Left ventricle myocardium inferior (tissue), 1 donor: ENCODE results near the gene DUOX1. TPM values are rescaled to one million over a fixed set of nuclear protein-coding genes. Genes with fewer than 3 reads are reported as not detected.

Source experiments
- DNase-seq: peaks from one replicate; pipeline ENCODE4 v3.0.0-alpha.2; 2020
- H3K27ac ChIP-seq: fragments of 200-600 bp; replicated peaks from 2 replicates; pipeline ENCODE4 v1.8.0; 2021
- H3K27me3 ChIP-seq: fragments of 200-600 bp; 2 replicates; pipeline ENCODE4 v1.8.0; 2021; ENCODE audit warnings: low read depth
- H3K36me3 ChIP-seq: fragments of 200-600 bp; 2 replicates; pipeline ENCODE4 v1.8.0; 2021
- H3K4me1 ChIP-seq: fragments of 200-600 bp; 2 replicates; pipeline ENCODE4 v1.8.0; 2021
- H3K4me3 ChIP-seq: fragments of 200-600 bp; 2 replicates; pipeline ENCODE4 v1.8.0; 2021; ENCODE audit warnings: mild to moderate bottlenecking, moderate library complexity
- H3K9me3 ChIP-seq: fragments of 200-600 bp; replicated peaks from 2 replicates; pipeline ENCODE4 v1.8.0; 2021
- intact Hi-C: fragments of 100-400 bp; cut with micrococcal nuclease; formaldehyde crosslinking; loops from one replicate; pipeline ENCODE4 v1.11.0; 2022
- total RNA-seq: library from RNA; stranded (reverse); fragmentation: NEBNext Ultra II Directional; extraction: Animal tissue kit (Norgen Biotek cat#: 25700); gene quantifications from one replicate; pipeline ENCODE4 v1.2.1, GENCODE V29; 2021
- TF ChIP-seq, protein P1 (sequence below): fragments of 200-600 bp; IDR thresholded peaks from 2 replicates; pipeline ENCODE4 v1.8.0; 2021; ENCODE audit warnings: antibody characterized with exemption, mild to moderate bottlenecking, borderline replicate concordance
- donor health status: DM: no; HTN: yes; CAD: no; lungs with severe emphysema.

DUOX1 gene
- total RNA-seq, 1 donor from 2014 or later = 0.80 TPM

DNA sequence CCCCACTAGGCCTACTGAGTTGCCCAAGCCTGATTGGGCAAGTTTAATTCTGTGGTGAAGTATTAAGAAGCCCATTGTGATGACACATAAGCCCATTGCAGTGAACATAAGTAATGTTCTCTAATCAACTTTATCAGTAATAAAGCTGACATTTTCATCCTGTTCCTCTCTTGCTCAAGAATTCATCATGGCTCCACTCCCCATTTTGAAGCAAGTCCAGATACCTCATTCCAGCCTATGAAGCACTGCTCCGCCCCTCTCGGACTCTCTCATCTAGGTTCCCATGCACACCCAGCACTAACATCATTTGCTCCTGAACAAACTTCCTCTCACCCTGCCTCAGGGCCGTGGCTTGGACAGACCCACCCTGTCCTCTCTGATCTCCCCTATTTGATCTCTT lies 47.5 kb downstream of the DUOX1 start:
- Histone ChIP-seq H3K4me1 (peaks cover 5% of the 10 kb centered on the region), H3K27ac (no peak overlapping the region), H3K9me3 (no peaks in the 10 kb centered on the region), H3K27me3 (no peaks in the 10 kb centered on the region), H3K36me3 (peaks cover 5% of the 10 kb centered on the region), H3K4me3 (no peak overlapping the region)
- TF ChIP-seq, protein P1, sequence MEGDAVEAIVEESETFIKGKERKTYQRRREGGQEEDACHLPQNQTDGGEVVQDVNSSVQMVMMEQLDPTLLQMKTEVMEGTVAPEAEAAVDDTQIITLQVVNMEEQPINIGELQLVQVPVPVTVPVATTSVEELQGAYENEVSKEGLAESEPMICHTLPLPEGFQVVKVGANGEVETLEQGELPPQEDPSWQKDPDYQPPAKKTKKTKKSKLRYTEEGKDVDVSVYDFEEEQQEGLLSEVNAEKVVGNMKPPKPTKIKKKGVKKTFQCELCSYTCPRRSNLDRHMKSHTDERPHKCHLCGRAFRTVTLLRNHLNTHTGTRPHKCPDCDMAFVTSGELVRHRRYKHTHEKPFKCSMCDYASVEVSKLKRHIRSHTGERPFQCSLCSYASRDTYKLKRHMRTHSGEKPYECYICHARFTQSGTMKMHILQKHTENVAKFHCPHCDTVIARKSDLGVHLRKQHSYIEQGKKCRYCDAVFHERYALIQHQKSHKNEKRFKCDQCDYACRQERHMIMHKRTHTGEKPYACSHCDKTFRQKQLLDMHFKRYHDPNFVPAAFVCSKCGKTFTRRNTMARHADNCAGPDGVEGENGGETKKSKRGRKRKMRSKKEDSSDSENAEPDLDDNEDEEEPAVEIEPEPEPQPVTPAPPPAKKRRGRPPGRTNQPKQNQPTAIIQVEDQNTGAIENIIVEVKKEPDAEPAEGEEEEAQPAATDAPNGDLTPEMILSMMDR = no peak
- intact Hi-C loops = no loop called here
- DNase-seq = no peak

DNA sequence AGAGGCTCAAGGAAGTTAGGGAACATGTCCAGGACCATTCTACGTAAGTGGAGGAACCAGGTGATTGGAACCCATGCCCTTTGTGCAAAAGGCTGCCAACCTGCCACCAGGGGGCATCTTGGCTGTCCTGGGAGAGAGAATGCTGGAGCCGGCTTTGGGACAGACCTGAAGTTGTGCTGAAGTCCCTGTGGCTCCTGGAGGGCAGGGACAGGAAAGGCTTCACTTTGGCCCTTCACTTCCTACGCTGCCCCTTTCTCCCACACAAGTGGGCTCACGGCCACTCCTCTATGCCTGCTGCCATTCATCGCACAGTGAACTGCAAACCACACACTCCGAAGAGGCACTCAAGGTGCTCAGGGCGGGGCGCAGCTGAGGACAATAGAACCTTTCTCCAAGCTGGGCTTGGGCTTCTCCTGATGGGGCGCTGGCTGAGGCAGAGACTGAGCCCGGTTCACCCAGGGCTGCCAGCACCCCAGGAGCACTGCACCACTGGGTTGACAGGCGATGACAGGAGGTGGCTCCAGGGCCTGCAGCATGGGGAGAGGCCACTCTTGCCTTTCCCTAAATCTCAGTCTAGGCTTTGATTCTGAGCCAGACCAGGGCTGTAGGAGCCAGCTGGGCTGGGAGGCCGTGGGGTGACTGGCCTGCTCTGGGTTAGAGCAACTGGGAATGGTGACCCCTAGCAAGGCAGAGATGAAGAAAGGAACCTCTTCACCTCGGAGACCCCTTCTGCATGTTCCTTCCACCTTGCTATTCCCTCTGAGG lies 49.6 kb downstream of the DUOX1 start:
- TF ChIP-seq, protein P1 = peak; percentile 53
- intact Hi-C loops = no loop called here

DNA sequence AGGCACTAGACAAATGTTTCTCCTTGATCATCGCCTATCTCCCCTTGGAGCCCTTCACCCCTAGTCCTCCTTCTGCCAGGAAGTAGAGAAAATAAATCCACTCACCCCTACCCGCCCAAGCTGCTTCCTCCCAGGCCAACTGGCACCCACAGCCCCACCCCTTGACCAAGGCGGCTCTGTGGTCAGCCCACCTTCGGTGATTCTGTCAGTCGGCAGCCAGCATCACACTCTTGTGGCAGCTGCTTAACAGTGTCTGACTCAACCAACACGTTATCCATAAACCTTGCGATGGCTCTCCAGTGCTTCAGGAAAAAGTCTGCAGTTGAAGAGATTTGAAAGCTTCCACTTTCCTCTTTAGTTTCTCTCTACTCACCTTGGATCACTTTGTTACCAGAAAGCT lies 50.4 kb downstream of the DUOX1 start:
- Histone ChIP-seq H3K4me1 (peaks cover 5% of the 10 kb centered on the region), H3K27ac (no peak overlapping the region), H3K36me3 (peaks cover 3% of the 10 kb centered on the region), H3K9me3 (no peaks in the 10 kb centered on the region), H3K4me3 (no peak overlapping the region), H3K27me3 (no peaks in the 10 kb centered on the region)
- intact Hi-C loops = no loop called here
- TF ChIP-seq, protein P1 = no peak
- no peak for DNase-seq

More for the DNA sequence above, 49.6 kb downstream of the DUOX1 start:
- Histone ChIP-seq H3K36me3 (peaks cover 5% of the 10 kb centered on the region), H3K4me3 (no peak overlapping the region), H3K27ac (no peak overlapping the region), H3K4me1 (peaks cover 5% of the 10 kb centered on the region), H3K9me3 (no peaks in the 10 kb centered on the region), H3K27me3 (no peaks in the 10 kb centered on the region)
- no peak for DNase-seq

DNA sequence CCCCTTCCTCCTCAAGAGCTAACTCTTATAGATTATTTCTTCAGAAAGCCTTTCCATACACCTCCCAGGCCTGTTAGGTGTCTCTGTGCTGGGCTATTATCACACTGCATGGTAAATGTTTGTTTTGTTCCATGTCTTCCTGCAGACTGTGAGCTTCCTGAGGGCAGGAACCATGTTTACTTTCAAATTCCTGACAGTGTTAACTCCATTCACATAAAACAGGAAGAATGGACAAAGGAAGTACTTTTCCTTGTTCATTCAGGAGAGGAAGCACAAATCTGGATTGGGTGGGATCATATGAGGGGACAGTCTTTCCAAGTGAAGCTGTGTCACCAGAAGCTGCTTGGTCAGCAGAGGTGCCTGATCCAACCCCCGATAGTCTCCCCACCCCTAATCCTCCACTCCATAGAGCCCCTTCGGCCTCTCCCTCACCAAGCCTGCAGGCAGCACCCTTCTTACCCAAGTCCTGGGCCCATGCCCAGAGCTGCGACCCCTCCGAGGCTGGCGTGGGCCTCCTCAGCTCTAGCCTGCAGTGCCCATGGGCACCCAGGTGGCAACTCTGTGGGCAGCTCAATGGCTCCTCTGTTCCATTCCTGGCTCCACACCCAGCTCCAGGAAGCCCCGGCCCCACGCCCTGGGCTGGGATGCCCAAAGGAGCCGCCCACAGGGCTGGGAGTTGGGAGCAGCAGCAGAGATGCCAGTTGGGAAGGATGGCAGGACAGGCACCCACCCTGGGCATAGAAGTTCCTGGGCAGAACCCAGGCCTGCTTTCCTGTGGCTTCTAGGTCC lies 51.0 kb downstream of the DUOX1 start:
- intact Hi-C loops = no loop called here
- no peaks in the 10 kb centered on the region for H3K27me3 ChIP-seq
- no peaks in the 10 kb centered on the region for H3K9me3 ChIP-seq
- peaks cover 5% of the 10 kb centered on the region for H3K4me1 ChIP-seq
- no peak overlapping the region for H3K27ac ChIP-seq
- DNase-seq = no peak
- H3K36me3 ChIP-seq = no peaks in the 10 kb centered on the region
- H3K4me3 ChIP-seq = no peak overlapping the region
- TF ChIP-seq, protein P1 = no peak

DNA sequence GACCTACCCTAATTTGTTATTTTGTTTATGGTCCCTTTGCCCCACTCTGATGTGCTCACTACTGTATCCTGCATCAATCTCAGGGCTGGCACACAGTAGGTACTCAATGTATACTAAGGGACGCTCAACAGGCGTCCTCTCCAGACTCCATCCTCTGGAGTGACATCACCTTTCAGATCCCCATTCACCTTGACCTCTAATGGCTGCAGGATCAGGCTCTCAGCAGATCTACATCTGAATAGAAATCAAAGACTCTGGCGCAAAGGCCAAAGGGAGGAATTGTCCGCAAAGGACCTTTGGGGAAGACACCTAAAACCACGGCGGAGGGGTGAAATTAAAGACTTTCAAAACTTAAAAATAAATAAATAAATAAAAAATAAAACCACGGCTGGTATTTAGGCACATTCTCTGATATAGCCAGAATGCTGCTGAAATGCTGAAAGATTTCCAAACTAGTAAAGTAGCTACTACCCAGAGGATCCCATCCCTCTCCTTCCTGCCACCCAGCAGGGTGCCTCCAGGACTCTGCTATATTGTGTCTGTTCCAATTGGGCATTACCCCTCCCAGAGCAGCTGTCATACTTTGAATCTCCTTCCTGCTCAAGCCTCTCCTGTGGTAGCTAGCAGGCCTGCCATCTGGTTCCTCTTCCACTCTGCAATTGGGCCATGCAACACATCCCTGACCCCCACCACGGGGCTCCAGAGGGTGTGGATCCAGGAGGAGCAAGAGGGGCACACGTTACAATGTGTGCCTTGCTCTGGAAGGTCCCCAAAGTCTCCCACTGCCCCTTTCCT lies 51.9 kb downstream of the DUOX1 start:
- intact Hi-C loops = no loop called here
- Histone ChIP-seq H3K4me3 (no peak overlapping the region), H3K36me3 (no peaks in the 10 kb centered on the region), H3K9me3 (no peaks in the 10 kb centered on the region), H3K4me1 (peaks cover 10% of the 10 kb centered on the region), H3K27me3 (no peaks in the 10 kb centered on the region), H3K27ac (no peak overlapping the region)
- TF ChIP-seq, protein P1 = no peak
- DNase-seq = no peak
